SK-N-SH (cell line): ENCODE measurements around the gene THADA. TPM values are rescaled to one million over a fixed set of nuclear protein-coding genes. Genes with fewer than 3 reads are reported as not detected.

Experiments
- CTCF ChIA-PET: fragments of 300-600, 350-600 bp; formaldehyde crosslinking; extraction: SDS; loops from one replicate; lab custom pipeline; 2021; lab: Yijun Ruan, JAX
- POLR2A ChIA-PET: fragments of 350-600 bp; sonication (Branson Sonifier 250); formaldehyde crosslinking; extraction: SDS; loops from one replicate; lab custom pipeline; 2020; ENCODE audit warnings: antibody characterized with exemption, inconsistent platforms; lab: Yijun Ruan, JAX
- DNase-seq: peaks from one replicate; pipeline ENCODE4 v3.0.0; 2012
- H2AFZ ChIP-seq: fragments of 200-600 bp; sonication (generic); 2 replicates; pipeline ENCODE4 v1.8.1; 2016; ENCODE audit warnings: antibody characterized with exemption, mild to moderate bottlenecking, low read depth
- H3F3A ChIP-seq: fragments of 200-600 bp; sonication (generic); replicated peaks from 2 replicates; pipeline ENCODE3; 2016; ENCODE audit warnings: antibody characterized with exemption, mild to moderate bottlenecking; ENCODE audit not compliant: insufficient read depth
- H3K27ac ChIP-seq, 2 experiments: fragments of 200-500 bp in 1 of 2; fragments of 200-600 bp in 1 of 2; sonication (Bioruptor generic) in 1 of 2; sonication (generic), shearing (Covaris generic) in 1 of 2; 2 replicates each; pipeline versions ENCODE4 v1.5.1 to v1.6.1; 2014 to 2016; ENCODE audit warnings: low read depth in 2 of 2, inconsistent platforms in 1 of 2, low read length in 1 of 2, mild to moderate bottlenecking in 1 of 2, mixed read lengths in 1 of 2
- H3K27me3 ChIP-seq: fragments of 200-600 bp; sonication (generic), shearing (Covaris generic); 2 replicates; pipeline ENCODE4 v1.6.1; 2016; ENCODE audit warnings: mixed run types; ENCODE audit not compliant: insufficient read depth
- H3K36me3 ChIP-seq, 2 experiments: fragments of 200-500 bp in 1 of 2; fragments of 200-600 bp in 1 of 2; sonication (Bioruptor generic) in 1 of 2; sonication (generic) in 1 of 2; replicated peaks in 1 of 2; 2 replicates each; pipeline versions ENCODE3 to v1.5.1; 2014 to 2016; ENCODE audit warnings: low read length in 1 of 2, mild to moderate bottlenecking in 1 of 2; ENCODE audit not compliant: insufficient read depth in 2 of 2, control insufficient read depth in 1 of 2
- H3K4me1 ChIP-seq, 2 experiments: fragments of 200-500 bp in 1 of 2; fragments of 200-600 bp in 1 of 2; sonication (Bioruptor generic) in 1 of 2; sonication (generic), shearing (Covaris generic) in 1 of 2; 2 replicates each; pipeline versions ENCODE4 v1.5.1 to v1.6.1; 2014 to 2016; ENCODE audit warnings: low read depth in 1 of 2, low read length in 1 of 2, mixed run types in 1 of 2; ENCODE audit not compliant: insufficient read depth in 2 of 2, control insufficient read depth in 1 of 2
- H3K4me2 ChIP-seq: fragments of 200-600 bp; sonication (generic), shearing (Covaris generic); 2 replicates; pipeline ENCODE4 v1.6.1; 2017; ENCODE audit warnings: mixed run types
- H3K4me3 ChIP-seq, 2 experiments: fragments of 200-500 bp in 1 of 2; fragments of 200-600 bp in 1 of 2; sonication (Bioruptor generic) in 1 of 2; sonication (generic), shearing (Covaris generic) in 1 of 2; 2 replicates each; pipeline versions ENCODE4 v1.5.1 to v1.8.1; 2014 to 2016; ENCODE audit warnings: low read depth in 2 of 2, inconsistent platforms in 1 of 2, low read length in 1 of 2, mild to moderate bottlenecking in 1 of 2, mixed read lengths in 1 of 2, moderate library complexity in 1 of 2
- H3K79me2 ChIP-seq: fragments of 200-600 bp; sonication (generic); 2 replicates; pipeline ENCODE4 v1.8.1; 2017; ENCODE audit warnings: mild to moderate bottlenecking; ENCODE audit not compliant: insufficient read depth
- H3K9ac ChIP-seq: fragments of 200-600 bp; sonication (generic); 2 replicates; pipeline ENCODE4 v1.6.1; 2017; ENCODE audit warnings: mixed run types
- H3K9me2 ChIP-seq: fragments of 200-600 bp; sonication (generic); 2 replicates; pipeline ENCODE4 v1.6.1; 2017; ENCODE audit warnings: mixed run types
- H3K9me3 ChIP-seq: fragments of 200-600 bp; sonication (generic); 2 replicates; pipeline ENCODE4 v1.6.1; 2017; ENCODE audit warnings: mixed run types, mild to moderate bottlenecking, moderate library complexity
- H4K20me1 ChIP-seq: fragments of 200-600 bp; sonication (generic); 2 replicates; pipeline ENCODE4 v1.6.1; 2017; ENCODE audit warnings: mild to moderate bottlenecking, mixed run types; ENCODE audit not compliant: insufficient read depth
- CTCF ChIP-seq: fragments of 200-600 bp; sonication (generic); IDR thresholded peaks from 2 replicates; pipeline ENCODE4 v1.6.1; 2017; ENCODE audit warnings: antibody characterized with exemption, mild to moderate bottlenecking, moderate library complexity
- FOXJ3 ChIP-seq: sonication (generic); formaldehyde crosslinking; IDR thresholded peaks from 2 replicates; pipeline ENCODE4 v1.5.1; 2020; ENCODE audit warnings: mild to moderate bottlenecking, missing genetic modification reagents
- GATA2 ChIP-seq: sonication (generic); formaldehyde crosslinking; IDR thresholded peaks from 2 replicates; pipeline ENCODE4 v1.5.0; 2020; ENCODE audit warnings: mild to moderate bottlenecking, missing genetic modification reagents
- JUND ChIP-seq: IDR thresholded peaks from 2 replicates; pipeline ENCODE4 v1.4.0; 2012
- MXI1 ChIP-seq: IDR thresholded peaks from 2 replicates; pipeline ENCODE4 v1.6.1; 2012; ENCODE audit warnings: mild to moderate bottlenecking, low read depth, low read length, improper control_type of control experiment
- NRF1 ChIP-seq: IDR thresholded peaks from 2 replicates; pipeline ENCODE4 v1.6.1; 2012; ENCODE audit warnings: low read depth, mild to moderate bottlenecking, low read length
- RAD21 ChIP-seq: IDR thresholded peaks from 2 replicates; pipeline ENCODE4 v1.6.1; 2012; ENCODE audit warnings: mild to moderate bottlenecking, low read length
- RFX5 ChIP-seq: IDR thresholded peaks from 2 replicates; pipeline ENCODE4 v1.6.1; 2012; ENCODE audit warnings: mild to moderate bottlenecking, improper control_type of control experiment, low read length
- WGBS: methylation state at CpG from one replicate; pipeline ENCODE4 v1.1.6; 2017; ENCODE audit warnings: low lambda C conversion rate; 5-methylcytosine and 5-hydroxymethylcytosine counted together
- polyA plus RNA-seq, 3 experiments: library from polyadenylated mRNA; depleted of rRNA; stranded (reverse); fragments of >200 nt; gene quantifications; 2 replicates each; pipeline ENCODE4 v1.2.3, GENCODE V29; 2012
- TF ChIP-seq, protein P1 (sequence below): IDR thresholded peaks from 2 replicates; pipeline ENCODE4; 2012
- TF ChIP-seq, protein P2 (sequence below): fragments of 150-350 bp; IDR thresholded peaks from 2 replicates; pipeline ENCODE4 v1.6.1; 2017; ENCODE audit warnings: antibody characterized with exemption, low read length, low read depth, borderline replicate concordance

Gene THADA
- polyA plus RNA-seq, 1 of the 3 experiments (the other 2 are of a cell fraction): 25.6 TPM

DNA sequence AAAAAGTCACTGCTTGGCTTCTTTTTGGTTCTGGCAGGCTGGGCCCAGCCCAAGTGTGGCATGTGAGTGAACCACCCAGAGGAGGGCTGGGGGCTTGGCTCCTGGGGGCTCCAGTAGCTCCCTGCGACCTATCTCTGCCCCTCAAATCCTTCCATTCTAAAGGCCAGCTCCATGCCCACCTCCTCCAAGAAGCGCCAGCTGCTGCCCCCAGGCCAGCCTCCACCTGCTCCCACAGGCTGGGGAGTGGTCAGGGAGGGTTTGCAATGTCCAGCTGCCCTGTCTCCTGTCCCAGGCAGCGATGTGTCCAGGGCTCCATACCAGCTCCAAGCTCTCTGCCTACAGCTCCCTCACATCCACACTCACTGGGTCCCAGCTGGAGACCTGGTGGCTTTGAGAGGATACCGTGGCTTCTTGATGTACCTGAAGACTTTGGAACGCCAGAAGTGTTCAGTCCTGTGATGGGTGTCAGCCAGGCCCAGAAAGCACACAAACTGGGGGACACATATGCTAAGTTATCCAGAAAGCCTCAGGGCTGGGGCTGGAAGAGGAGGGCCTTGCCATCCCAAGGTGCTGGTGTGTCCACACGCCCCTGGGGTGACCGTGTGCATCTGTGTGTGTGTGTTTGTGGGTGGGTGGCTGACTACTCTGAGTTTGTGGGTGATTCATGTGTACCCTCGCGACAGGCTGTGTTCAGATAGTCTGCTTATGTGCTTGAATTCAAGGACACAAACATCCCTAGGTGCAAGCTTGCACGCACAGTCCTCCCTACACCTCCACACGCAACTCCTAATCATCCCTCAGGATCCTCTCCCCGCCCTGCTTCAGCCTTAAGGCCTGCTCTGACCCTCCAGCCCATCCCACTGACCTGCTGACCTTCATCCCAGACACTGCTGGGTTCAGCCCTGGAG is 402.8 kb downstream of the THADA start (continued):
- TF ChIP-seq, protein P1, sequence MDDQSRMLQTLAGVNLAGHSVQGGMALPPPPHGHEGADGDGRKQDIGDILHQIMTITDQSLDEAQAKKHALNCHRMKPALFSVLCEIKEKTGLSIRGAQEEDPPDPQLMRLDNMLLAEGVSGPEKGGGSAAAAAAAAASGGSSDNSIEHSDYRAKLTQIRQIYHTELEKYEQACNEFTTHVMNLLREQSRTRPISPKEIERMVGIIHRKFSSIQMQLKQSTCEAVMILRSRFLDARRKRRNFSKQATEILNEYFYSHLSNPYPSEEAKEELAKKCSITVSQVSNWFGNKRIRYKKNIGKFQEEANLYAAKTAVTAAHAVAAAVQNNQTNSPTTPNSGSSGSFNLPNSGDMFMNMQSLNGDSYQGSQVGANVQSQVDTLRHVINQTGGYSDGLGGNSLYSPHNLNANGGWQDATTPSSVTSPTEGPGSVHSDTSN: no peak
- no peak for TF ChIP-seq JUND
- no peak for TF ChIP-seq RFX5

- no peak for DNase-seq
- Histone ChIP-seq H3K27me3 (no peaks in the 10 kb centered on the region), H3K9me2 (no peaks in the 10 kb centered on the region), H3K27ac (no peak overlapping the region), H3K9me3 (no peaks in the 10 kb centered on the region), H3F3A (no peaks in the 10 kb centered on the region), H4K20me1 (no peaks in the 10 kb centered on the region), H2AFZ (no peak overlapping the region), H3K4me2 (no peak overlapping the region), H3K36me3 (no peaks in the 10 kb centered on the region), H3K4me3 (no peak overlapping the region), H3K9ac (no peak overlapping the region), H3K4me1 (peaks cover 0 to 14% of the 10 kb centered on the region in 2 experiments; a peak in 1 of 4 replicates), H3K79me2 (no peaks in the 10 kb centered on the region)
- TF ChIP-seq FOXJ3 (CRISPR knock-in tag): no peak
- TF ChIP-seq GATA2 (CRISPR knock-in tag): no peak
- no peak for TF ChIP-seq NRF1
- peak; percentile 28; the same call in 1 of the 2 replicates for TF ChIP-seq CTCF
- TF ChIP-seq RAD21: 0 out of 2 replicates have a peak, but pooled peaks have one; percentile 2
- TF ChIP-seq MXI1: no peak
- TF ChIP-seq, protein P2, sequence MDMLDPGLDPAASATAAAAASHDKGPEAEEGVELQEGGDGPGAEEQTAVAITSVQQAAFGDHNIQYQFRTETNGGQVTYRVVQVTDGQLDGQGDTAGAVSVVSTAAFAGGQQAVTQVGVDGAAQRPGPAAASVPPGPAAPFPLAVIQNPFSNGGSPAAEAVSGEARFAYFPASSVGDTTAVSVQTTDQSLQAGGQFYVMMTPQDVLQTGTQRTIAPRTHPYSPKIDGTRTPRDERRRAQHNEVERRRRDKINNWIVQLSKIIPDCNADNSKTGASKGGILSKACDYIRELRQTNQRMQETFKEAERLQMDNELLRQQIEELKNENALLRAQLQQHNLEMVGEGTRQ: no peak
- WGBS: 76% methylated on average over 3 of the region's 3 CpGs
- ChIA-PET POLR2A (interaction anchor here (1.1 kb wide), 1 partner anchor 30 kb away, joined by 4 read pairs; no protein-coding TSS in a partner anchor), CTCF (interaction anchor here (0.8 to 2.5 kb wide), 4 partner anchors 14 to 293 kb away, joined by 3 to 7 read pairs (median 4); no protein-coding TSS in a partner anchor)
Measured at GRCh38 chr2:43191947-43192516, 403.8 kb downstream of the THADA start.
